Endothelial cell of umbilical vein (primary cell): Measurements from ENCODE around the gene RPL21. TPM values are rescaled to one million over a fixed set of nuclear protein-coding genes. Genes with fewer than 3 reads are reported as not detected.

Experiments
- BruUV-seq: library from RNA; stranded (reverse); fragments of 400-500 nt; replicated peaks from 2 replicates; lab custom pipeline; 2021; lab: Mats Ljungman, UMichigan
- CTCF ChIA-PET: fragments of 300-600, 350-600 bp; sonication (Branson Sonifier 250); formaldehyde crosslinking; loops from one replicate; lab custom pipeline; 2021; ENCODE audit warnings: antibody characterized with exemption, inconsistent platforms; lab: Charles Lee
- POLR2A ChIA-PET: fragments of 300-600, 350-600 bp; sonication (Branson Sonifier 250); formaldehyde crosslinking; loops from one replicate; lab custom pipeline; 2021; ENCODE audit warnings: antibody characterized with exemption, inconsistent platforms; lab: Charles Lee
- DNase-seq: peaks from one replicate; pipeline ENCODE4 v3.0.0-alpha.2; 2011; ENCODE audit warnings: low read depth, low spot score
- FAIRE-seq: peaks from 2 replicates; lab custom pipeline; 2011; peaks lifted over from hg19 to GRCh38; lab: Jason Lieb, UNC
- H2AFZ ChIP-seq: 2 replicates; pipeline ENCODE4 v1.6.0; 2012; ENCODE audit warnings: low read depth, low read length, control low read depth, inconsistent platforms
- H3K27ac ChIP-seq: 2 replicates; pipeline ENCODE4 v1.5.1; 2011; ENCODE audit warnings: low read depth, mild to moderate bottlenecking, control low read depth, low read length, moderate library complexity; ENCODE audit not compliant: insufficient read depth
- H3K27me3 ChIP-seq, 2 experiments: 2 replicates each; pipeline versions ENCODE4 v1.6.0 to v1.6.1; 2011; ENCODE audit warnings: low read length in 2 of 2, mixed read lengths in 1 of 2; ENCODE audit not compliant: control insufficient read depth in 2 of 2, insufficient read depth in 2 of 2
- H3K36me3 ChIP-seq, 2 experiments: 2 replicates in 1 of 2; 3 replicates in 1 of 2; pipeline ENCODE4 v1.5.1; 2011; ENCODE audit warnings: low read length in 2 of 2, mild to moderate bottlenecking in 1 of 2, moderate library complexity in 1 of 2; ENCODE audit not compliant: control insufficient read depth in 2 of 2, insufficient read depth in 2 of 2; ENCODE audit errors: extremely low read depth in 1 of 2
- H3K4me1 ChIP-seq: 3 replicates; pipeline ENCODE4 v1.5.1; 2011; ENCODE audit warnings: mild to moderate bottlenecking, low read length; ENCODE audit not compliant: control insufficient read depth, insufficient read depth; ENCODE audit errors: extremely low read depth
- H3K4me2 ChIP-seq: 2 replicates; pipeline ENCODE4 v1.6.1; 2011; ENCODE audit warnings: low read length, control low read depth, mixed read lengths; ENCODE audit not compliant: insufficient read depth
- H3K4me3 ChIP-seq, 3 experiments: fragments of 200-600 bp in 1 of 3; sonication (generic), shearing (Covaris generic) in 1 of 3; replicated peaks in 1 of 3; 2 replicates each; pipeline ENCODE4 v1.5.1; 2011 to 2016; ENCODE audit warnings: control low read depth in 3 of 3, low read length in 3 of 3, mild to moderate bottlenecking in 2 of 3, inconsistent platforms in 1 of 3, low read depth in 1 of 3, moderate library complexity in 1 of 3; ENCODE audit not compliant: insufficient read depth in 1 of 3
- H3K79me2 ChIP-seq: 2 replicates; pipeline ENCODE4 v1.6.0; 2012; ENCODE audit warnings: low read length, inconsistent platforms; ENCODE audit not compliant: control insufficient read depth, insufficient read depth
- H3K9ac ChIP-seq: replicated peaks from 2 replicates; pipeline ENCODE3; 2011; ENCODE audit warnings: low read length, control low read depth; ENCODE audit not compliant: insufficient read depth; ENCODE audit errors: extremely low read depth
- H3K9me1 ChIP-seq: replicated peaks from 3 replicates; pipeline ENCODE4 v1.6.0; 2011; ENCODE audit warnings: mild to moderate bottlenecking, low read length; ENCODE audit not compliant: control insufficient read depth, insufficient read depth; ENCODE audit errors: extremely low read depth
- H3K9me3 ChIP-seq: replicated peaks from 2 replicates; pipeline ENCODE4 v1.5.1; 2012; ENCODE audit warnings: low read length, inconsistent platforms; ENCODE audit not compliant: control insufficient read depth, insufficient read depth
- H4K20me1 ChIP-seq: replicated peaks from 2 replicates; pipeline ENCODE3; 2011; ENCODE audit warnings: mild to moderate bottlenecking, low read length; ENCODE audit not compliant: control insufficient read depth, insufficient read depth; ENCODE audit errors: extremely low read depth
- EZH2 ChIP-seq: IDR thresholded peaks from 2 replicates; pipeline ENCODE4 v1.6.1; 2012; ENCODE audit warnings: borderline replicate concordance, low read depth, mild to moderate bottlenecking, moderate library complexity, low read length, inconsistent platforms; ENCODE audit not compliant: severe bottlenecking
- FOS ChIP-seq: IDR thresholded peaks from 2 replicates; pipeline ENCODE4 v1.6.1; 2011; ENCODE audit warnings: mild to moderate bottlenecking, low read length, moderate library complexity, borderline replicate concordance; ENCODE audit not compliant: insufficient read depth
- GATA2 ChIP-seq: IDR thresholded peaks from 2 replicates; pipeline ENCODE4 v1.7.0; 2011; ENCODE audit warnings: low read depth, mild to moderate bottlenecking, moderate library complexity, mixed read lengths, low read length; ENCODE audit not compliant: insufficient read length, insufficient read depth
- POLR2A ChIP-seq: IDR thresholded peaks from 2 replicates; pipeline ENCODE4 v1.6.1; 2012; ENCODE audit warnings: low read depth, mild to moderate bottlenecking, control low read depth, low read length
- POLR2AphosphoS5 ChIP-seq: IDR thresholded peaks from 2 replicates; pipeline ENCODE4 v1.6.1; 2012; ENCODE audit warnings: low read depth, mild to moderate bottlenecking, control low read depth, low read length, moderate library complexity; ENCODE audit not compliant: insufficient read depth
- dilution Hi-C: fragments of 300-500 bp; cut with MboI; formaldehyde crosslinking; loops from one replicate; pipeline ENCODE4 v1.15.0; 2019; ENCODE audit warnings: low sequenced_read_pairs; ENCODE audit not compliant: extremely low pct_ligation_motif_present
- intact Hi-C: fragments of 100-400 bp; cut with micrococcal nuclease; formaldehyde crosslinking; loops from one replicate; pipeline ENCODE4 v1.10.0; 2022
- polyA plus RNA-seq, 4 experiments: library from polyadenylated mRNA; depleted of rRNA in 3 of 4; stranded (reverse) in 3 of 4; unstranded in 1 of 4; fragments of >200 nt; gene quantifications; 2 replicates each; pipeline versions ENCODE4 v1.2.1 to v1.2.3, GENCODE V29; 2011 to 2012; ENCODE audit warnings: missing spikeins in 1 of 4
- total RNA-seq: library from RNA; stranded (reverse); gene quantifications from 2 replicates; pipeline ENCODE4 v1.2.3, GENCODE V29; 2021
- TF ChIP-seq, protein P1 (sequence below), 2 donors: IDR thresholded peaks; 1 replicate in 1 of 2; 2 replicates in 1 of 2; pipeline ENCODE4 v1.5.1; 2011; ENCODE audit warnings: low read length in 2 of 2, mild to moderate bottlenecking in 2 of 2, moderate library complexity in 2 of 2, control low read depth in 1 of 2, inconsistent platforms in 1 of 2, low read depth in 1 of 2; ENCODE audit not compliant: insufficient read depth in 1 of 2; ENCODE audit errors: extremely low read depth in 1 of 2

Gene RPL21
- total and polyA plus RNA-seq, 2 donors (not counting 3 experiments of a cell fraction or from before 2014, with no cell fraction given): 585 to 871 TPM

DNA sequence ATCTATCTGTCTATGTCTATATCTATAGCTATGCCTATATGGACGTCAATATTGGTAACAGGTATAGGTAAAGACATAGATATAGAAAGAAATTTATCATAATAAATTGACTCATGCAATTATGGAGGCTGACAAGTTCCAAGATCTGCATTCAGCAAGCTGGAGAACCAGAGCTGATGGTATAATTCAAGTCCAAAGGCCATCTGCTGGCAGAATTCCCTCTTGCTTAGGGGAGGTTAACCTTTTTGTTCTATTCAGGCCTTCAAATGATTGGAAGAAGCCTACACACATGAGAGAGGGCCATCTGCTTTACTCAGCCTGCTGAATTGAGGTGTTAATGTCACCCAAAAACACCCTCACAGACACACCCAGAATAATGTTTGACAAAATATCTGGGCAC, 30.1 kb downstream of the RPL21 start:
- FAIRE-seq (no peak), DNase-seq (no peak)
- dilution Hi-C loops: no loop called here
- H3K9me3 ChIP-seq: no peaks in the 10 kb centered on the region
- TF ChIP-seq EZH2: no peak
- no peak for TF ChIP-seq POLR2AphosphoS5
- TF ChIP-seq FOS: no peak
- TF ChIP-seq, protein P1, sequence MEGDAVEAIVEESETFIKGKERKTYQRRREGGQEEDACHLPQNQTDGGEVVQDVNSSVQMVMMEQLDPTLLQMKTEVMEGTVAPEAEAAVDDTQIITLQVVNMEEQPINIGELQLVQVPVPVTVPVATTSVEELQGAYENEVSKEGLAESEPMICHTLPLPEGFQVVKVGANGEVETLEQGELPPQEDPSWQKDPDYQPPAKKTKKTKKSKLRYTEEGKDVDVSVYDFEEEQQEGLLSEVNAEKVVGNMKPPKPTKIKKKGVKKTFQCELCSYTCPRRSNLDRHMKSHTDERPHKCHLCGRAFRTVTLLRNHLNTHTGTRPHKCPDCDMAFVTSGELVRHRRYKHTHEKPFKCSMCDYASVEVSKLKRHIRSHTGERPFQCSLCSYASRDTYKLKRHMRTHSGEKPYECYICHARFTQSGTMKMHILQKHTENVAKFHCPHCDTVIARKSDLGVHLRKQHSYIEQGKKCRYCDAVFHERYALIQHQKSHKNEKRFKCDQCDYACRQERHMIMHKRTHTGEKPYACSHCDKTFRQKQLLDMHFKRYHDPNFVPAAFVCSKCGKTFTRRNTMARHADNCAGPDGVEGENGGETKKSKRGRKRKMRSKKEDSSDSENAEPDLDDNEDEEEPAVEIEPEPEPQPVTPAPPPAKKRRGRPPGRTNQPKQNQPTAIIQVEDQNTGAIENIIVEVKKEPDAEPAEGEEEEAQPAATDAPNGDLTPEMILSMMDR (IDR thresholded peaks at IDR 0.05; ENCODE audit: extremely low read depth in 1 of 2, insufficient read depth in 1 of 2, low read depth in 1 of 2, low read length in 2 of 2): no peak
- no peak for TF ChIP-seq GATA2
- TF ChIP-seq POLR2A: no peak
- ChIA-PET CTCF (interaction anchor here (0.7 to 8.1 kb wide), 8 partner anchors 10 to 334 kb away, joined by 3 to 98 read pairs (median 6); partner anchors contain the start of genes GTF3A and RASL11A), POLR2A (no interaction called here)
- no peaks in the 10 kb centered on the region for H3K9me1 ChIP-seq
- H3K4me1 ChIP-seq: no peaks in the 10 kb centered on the region
- H3K79me2 ChIP-seq: no peaks in the 10 kb centered on the region
- H3K27ac ChIP-seq: no peak overlapping the region
- H2AFZ ChIP-seq: no peak overlapping the region
- H3K27me3 ChIP-seq: peaks cover 9 to 12% of the 10 kb centered on the region in 2 experiments
- H3K36me3 ChIP-seq: no peaks in the 10 kb centered on the region
- no TSS peak for BruUV-seq
- H3K4me3 ChIP-seq: no peak overlapping the region
- no peaks in the 10 kb centered on the region for H4K20me1 ChIP-seq
- no peak overlapping the region for H3K4me2 ChIP-seq
- H3K9ac ChIP-seq: no peak overlapping the region
- intact Hi-C loops: loop anchor here (5.0 kb wide), 1 partner anchor 334 kb away; no protein-coding TSS in a partner anchor
